Myocyte (in vitro differentiated cells): ENCODE measurements around the gene CACNA1S. TPM values are rescaled to one million over a fixed set of nuclear protein-coding genes. Genes with fewer than 3 reads are reported as not detected.
A peak's percentile ranks its signal among the peaks of the same experiment; 100 is the strongest.

Experiments used
- DNase-seq: peaks from one replicate; pipeline ENCODE4 v3.0.0-alpha.2; 2012; ENCODE audit warnings: low read depth
- total RNA-seq: library from RNA; depleted of rRNA; stranded (reverse); fragments of >200 nt; gene quantifications from 2 replicates; pipeline ENCODE4 v1.2.3, GENCODE V29; 2014

CACNA1S gene
- total RNA-seq, 1 donor from 2014 or later: 57.2 TPM

DNA sequence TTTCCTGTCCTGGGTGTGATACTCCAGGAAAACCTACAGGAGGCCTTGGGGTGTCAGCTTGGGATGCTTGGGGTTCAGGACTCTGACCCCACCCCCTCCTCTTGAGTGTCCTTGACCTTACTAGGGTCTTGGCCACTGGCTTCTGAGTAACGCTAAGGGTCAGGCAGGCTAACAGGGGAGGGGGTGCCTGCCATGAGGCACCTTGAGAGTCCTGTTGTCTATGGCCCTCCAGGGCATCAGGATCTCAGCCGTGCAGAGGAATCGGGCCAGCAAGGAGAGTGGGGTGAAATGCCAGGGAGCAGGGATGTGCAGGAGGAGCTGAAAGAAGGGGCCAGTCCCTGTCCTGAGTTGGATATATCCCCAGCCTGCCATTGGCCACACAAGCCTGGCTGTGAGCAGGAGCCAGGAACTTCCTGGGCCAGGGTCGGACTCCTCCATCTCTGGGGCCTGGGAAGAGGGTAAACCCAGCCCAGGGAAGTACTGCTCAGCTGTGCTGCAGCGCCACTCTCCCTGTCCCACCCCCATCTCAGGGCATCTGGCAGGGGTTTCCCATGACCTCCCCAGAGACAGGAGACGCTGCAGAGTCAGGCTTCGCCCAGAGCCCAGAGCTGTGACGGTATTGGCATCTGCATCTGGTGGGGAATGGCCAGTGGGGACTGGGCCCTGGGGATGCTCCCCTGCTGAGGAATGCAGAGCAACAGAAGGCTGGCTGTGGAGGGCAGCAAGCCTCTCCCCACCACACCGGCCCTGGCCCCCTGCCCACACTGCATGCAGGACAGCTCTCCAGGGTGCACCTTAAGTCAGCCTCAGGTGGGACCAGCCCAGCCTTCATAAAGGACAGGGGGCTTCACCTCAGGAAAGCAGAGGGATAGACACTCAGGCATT, 95.0 kb downstream of the CACNA1S start:
- no peak for DNase-seq

DNA sequence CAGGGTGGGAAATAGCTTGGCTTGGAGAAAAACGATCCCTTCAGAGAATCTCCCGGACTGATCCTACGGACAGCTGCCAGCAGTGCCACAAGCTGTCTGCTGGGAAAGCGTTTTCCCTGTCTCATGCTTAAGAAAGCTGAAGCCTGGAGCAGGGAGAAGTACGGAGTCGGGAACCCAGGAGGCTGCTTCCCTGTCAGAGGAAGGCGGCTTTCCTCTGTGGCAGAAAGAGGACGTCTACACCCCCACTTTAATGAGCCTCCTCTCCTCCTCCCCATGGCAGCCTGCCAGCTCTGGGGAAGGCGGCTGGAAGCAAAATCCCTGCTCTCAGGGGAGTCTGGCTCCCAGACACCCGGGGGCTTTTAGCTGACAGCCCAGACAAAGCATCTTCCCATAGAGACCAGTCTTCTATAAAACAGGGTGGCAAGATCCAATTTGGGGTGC, 96.0 kb downstream of the CACNA1S start:
- peak; percentile 79 for DNase-seq

DNA sequence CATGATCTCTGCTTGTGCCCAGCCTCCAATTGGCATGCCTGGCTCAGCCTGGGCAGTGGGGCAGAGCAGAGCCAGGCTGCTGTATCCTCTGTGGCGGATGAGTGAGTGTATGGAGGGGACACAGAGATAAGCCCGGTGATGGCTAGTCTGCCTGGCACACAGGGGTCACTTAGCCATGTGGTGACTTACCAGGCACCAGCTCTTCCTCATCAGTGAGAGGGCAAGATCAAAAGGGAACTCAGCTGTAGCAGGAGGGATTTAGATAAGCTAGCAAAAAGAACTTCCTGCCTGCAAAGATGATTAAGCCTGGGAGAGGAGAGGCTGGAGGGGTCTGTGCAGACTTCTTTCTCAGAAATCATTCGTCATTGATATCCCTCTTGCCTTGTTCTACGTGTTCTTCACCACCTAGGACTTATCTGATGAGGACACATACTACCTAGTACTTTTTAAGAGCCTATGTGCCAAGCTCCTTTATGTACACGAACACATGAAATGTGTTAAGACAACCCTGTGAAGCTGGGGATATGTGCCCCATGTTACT, 96.6 kb downstream of the CACNA1S start:
- no peak for DNase-seq

DNA sequence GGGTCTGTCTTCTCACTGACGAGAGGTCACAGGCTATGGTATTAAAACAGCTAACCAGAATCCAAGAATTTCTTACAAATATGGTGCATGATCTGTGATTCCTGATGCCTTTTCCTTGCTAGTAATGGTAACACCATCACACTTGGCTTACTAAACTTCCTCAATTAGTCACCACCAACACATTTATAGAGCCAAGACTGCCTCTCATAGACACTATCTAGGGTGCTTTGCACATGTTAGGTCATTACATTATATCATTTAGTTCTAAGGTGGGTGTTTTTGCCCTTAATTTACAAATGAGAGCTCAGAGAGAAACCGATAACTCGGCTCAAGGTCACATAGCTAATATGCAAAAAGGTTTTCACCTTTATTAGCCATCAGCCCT, 97.4 kb downstream of the CACNA1S start:
- no peak for DNase-seq

DNA sequence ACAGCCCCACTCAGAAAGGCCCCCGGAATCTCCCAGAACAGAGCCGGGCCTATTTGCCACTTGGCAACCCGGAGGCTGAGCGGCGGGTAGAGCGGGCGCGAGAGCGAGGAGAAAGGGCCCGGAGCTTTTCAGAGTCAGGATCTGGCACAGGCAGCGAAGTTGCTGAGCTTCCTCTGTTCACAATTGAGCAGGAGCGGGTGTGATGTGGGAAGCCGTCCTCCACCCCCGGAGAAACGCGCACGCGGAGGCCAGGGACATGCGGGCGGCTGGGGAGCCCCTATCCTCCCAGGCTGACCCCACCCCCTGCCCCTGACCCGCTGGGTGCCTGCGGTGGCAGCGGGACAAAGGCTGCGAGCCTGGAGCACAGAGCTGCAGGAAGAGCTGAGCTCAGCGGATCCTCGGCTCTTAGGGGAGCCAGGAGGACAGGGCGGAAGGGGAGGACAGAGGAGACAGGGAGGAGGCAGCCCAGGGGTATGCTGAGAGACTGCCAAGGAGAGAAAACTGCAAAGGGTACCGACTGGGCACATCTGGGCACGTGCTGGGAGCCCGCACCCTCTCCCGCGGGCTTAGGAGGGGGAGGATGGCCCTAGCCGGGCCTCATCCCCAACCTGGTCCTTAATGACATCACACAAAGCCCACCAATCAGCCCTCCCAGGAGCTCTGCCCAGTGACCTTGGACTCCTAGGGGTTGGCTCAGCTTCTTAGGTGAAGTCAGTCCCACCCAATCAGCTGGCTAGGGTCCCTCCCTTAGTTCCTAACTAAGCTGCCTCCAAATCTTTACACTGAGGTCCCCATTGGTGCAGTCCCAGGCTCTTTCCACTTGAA, 98.0 kb downstream of the CACNA1S start:
- DNase-seq: no peak

DNA sequence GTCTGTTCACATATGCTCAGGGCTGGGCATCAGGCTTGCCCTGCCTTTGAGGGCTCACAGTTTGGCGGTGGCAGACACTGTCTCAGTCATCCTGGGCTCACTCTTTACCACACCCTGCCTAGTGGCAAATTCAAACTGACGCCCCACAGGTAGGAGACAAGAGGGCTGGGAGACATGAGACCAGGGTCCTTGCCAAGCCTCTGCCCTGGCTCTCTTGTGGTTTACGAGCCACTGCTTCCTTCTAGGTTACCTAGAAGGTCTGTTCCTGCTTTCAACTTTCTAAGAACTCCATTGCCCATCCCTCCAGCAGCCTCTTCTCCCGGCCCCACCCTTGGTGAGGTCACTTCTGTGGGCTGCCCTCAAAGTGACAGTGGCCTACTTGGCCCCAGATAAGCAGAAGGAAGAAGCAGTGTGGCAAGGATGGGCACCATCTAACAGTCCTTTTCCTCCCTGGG, 99.2 kb downstream of the CACNA1S start:
- peak; percentile 15 for DNase-seq

DNA sequence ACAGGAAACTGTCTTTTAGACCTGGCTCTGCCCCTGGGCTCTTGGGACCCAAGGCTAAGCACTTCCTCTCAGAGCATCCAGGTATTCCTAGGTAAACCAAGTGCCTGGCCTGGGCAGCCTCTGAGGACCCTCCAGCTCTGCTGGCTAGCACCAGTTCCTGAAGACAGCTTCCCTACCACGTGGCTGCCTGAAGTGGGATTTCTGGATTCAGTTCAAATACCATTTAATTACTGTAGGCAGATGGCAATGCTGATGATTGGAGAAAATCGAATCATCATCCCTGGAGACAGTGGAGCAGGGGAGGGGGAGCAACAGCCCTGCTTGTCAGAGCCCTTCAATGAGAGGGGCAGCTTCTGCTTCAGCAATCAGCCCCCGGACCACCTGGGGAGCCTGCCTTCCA, 100.6 kb downstream of the CACNA1S start:
- DNase-seq: no peak

DNA sequence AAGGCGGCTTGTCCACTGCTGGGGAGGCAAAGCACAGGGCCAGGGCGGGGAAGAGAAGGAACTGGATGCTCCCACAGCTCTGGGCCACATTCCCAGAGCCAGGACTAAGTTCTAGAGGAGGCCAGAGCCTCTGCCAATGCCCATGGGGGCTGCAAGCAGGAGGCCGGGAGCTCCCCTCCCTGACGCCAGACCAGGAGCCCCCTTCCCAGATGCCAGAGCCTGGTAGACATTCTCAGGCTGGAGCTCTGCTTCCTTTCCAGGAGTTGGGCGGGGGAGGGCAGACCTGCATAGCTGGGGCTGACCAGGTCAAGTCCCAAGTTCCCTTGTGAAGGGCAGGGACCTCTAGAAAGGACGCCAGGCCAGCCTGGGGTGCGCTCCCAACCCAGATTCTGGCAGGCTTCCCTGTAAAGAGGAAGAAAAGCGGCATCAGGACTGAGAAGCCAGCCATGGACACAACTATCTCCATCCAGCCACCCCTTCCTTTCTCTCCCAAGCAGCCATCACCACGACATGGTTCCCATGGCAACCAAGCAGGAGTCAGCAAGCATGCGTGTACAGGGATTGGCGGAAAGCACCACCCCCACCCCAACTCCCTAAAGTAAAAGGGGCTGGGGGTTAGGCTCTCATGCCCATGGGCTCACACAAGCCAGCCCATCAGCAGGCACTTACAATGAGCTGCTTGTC, 102.1 kb downstream of the CACNA1S start:
- no peak for DNase-seq

DNA sequence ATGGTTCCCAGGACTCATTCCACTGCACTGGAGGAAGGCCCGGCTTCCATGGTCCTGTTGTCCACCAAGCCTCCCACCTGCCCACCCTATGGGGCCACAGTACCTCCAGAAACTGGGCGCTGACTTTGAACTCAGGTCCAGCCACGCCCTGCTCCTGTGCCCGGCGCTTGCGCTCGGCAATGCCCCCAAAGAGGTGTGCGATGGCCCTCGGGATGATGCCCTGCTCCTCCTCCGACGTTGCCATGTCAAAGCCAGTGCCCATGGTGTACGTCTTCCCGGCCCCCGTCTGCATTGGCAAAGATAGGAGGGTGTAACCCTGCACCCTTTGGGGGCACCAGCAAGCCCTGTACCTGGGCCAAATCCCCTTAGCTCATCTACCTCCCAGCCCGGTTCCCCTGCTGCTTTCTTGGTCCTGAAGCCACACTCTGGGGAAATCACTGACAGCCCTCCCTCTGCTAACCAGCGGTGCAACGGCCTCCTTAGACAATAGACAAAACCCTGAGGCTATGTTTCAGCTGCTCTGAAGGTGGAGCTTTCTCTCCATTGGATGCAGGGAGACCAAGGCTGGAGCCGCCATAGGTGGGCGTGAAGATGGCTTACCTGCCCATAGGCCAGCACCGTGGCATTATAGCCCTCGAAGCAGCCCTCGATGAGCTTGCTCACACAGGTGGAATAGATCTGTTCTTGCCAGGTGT, 103.4 kb downstream of the CACNA1S start:
- no peak for DNase-seq

DNA sequence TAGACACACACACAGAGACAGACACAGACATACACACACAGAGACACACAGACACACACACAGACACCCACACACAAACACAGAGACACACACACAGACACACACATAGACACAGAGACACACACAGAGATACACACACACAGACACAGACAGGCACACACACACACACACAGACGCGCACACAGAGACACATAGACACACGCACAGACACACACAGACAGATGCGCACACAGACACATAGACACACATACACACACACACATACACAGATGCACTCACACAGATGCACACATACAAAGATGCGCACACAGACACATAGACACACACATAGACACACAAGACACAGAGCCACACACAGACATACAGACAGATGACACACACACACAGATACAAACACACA, 104.7 kb downstream of the CACNA1S start:
- DNase-seq: no peak

DNA sequence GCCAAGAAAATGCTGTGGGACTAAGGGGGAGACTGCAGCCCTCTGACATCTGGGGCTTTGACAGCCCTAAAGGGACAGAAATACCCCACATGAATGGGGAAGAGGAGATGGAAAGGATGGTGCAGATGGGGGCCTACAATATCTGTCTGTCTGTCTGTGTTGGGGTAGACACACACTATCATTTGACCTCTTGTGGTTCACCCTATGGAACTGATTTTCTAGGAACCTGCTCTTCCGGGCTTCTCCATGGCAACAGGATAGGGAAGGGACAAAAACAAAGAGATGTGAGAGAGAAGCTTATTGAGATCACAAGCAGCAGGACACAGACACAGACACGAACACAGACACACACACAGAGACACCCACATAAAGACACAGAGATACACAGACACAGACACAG, 105.8 kb downstream of the CACNA1S start:
- no peak for DNase-seq

DNA sequence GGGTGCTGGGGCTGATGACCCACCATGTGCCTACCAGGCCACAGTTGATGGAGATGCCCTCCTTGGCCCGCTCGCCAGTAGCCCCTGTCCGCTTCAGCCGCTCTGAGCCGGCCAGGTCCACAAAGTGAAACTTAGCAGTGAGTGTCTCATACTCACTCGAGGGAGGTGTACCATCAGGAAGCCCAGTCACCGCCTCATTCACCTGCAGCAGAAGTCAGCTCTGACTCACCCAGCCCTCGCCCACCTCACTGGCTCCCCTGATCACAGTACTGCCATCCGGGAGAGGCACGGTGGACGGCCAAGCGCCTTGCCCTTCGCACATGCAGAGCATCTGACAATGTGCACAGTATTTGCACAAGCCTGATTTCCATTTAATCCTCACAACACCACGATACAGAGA, 107.5 kb downstream of the CACNA1S start:
- no peak for DNase-seq

DNA sequence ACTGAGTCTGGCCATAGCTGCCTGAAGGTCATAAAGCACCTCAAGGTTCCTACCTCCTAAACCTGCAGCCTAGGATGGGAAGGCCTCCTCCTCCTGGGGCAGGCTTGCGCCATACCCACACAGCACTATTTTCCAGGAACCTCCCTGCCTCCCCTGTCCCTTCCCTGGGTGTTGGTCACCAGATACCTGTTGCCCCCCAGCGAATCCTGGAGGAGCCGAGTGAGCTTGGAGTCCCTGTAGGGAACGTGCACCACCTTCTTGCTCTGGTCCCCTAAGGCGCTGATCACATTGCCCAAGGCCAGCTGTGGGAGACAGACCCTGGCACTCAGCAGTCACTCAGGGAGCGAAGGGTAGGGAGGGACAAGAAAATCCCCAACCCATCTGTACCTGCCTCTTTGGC, 108.1 kb downstream of the CACNA1S start:
- no peak for DNase-seq

DNA sequence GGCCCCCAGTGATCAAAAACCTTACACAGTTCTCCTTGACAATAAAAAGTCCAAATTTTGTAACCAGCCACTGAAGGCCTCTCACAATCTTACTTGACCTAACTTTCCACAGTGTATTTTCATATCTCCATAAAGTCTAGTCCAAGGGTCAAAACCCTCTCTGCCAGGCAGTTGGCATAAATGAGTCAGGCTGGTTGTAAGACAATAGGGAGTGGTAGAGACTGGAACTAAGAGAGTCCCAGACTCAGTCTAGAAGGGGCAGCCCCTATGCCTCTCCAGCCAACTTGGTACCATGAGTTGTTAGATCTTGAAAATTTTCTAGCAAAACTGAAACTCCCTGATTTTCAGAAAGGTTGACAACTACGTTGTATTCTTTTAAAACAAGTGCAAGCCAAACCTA, 109.7 kb downstream of the CACNA1S start:
- DNase-seq: no peak

DNA sequence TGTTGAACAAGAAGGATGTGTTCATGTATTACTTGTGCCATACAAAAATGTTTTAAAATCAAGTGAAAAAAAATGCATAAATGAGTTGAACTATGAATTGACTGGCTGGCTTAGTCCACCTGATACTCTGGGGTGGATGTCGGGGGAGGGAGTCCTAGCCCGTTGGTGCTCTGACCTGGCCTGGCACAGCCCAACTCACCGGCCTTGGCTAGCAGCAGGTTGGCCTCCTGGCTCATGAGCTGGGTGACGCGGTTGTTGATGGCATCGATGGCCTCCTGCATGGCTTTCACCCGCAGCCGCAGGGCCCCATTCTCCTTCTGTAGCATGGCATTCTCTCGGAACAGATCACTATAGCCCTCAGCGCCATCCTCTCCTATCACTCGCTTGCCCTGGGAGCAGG, 110.3 kb downstream of the CACNA1S start:
- DNase-seq: no peak

DNA sequence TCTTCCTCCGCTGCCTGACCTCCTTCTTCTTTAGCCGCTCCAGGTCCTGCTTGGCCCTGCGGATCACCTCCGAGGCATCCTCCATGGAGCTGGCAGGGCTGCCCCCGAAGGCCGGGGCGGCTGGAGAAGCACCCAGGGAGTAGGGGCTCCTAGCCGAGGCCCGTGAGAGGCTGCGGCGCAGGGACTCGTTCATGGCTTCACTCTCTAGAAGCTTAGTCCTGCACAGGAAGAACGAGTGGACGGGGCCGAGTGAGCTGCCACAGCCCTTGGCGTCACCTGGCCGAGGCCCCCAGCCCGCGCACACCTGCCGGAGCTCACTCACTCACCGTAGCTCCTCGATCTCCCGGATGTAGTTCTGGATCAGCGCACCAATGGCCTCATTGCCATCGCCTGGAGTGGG, 111.8 kb downstream of the CACNA1S start:
- DNase-seq: no peak

DNA sequence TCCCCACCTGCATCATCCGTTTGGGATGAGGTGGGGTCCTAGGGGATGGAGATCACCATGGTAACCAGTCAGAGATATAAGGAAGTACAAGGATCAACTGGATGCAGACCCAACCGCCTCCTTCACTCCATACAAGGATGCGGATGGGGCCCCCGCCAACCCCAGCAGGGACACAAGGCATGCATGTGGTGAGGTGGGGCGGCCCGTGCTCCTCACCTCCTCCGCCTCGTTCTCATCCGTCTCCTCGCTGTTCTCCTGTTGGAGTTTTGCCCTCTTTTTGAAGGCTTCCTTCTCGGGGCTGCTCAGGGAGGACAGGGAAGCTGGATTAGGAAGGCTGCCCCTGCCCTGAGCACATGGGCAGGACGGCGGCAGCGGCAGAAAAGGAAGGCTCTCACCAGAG, 112.6 kb downstream of the CACNA1S start:
- no peak for DNase-seq

DNA sequence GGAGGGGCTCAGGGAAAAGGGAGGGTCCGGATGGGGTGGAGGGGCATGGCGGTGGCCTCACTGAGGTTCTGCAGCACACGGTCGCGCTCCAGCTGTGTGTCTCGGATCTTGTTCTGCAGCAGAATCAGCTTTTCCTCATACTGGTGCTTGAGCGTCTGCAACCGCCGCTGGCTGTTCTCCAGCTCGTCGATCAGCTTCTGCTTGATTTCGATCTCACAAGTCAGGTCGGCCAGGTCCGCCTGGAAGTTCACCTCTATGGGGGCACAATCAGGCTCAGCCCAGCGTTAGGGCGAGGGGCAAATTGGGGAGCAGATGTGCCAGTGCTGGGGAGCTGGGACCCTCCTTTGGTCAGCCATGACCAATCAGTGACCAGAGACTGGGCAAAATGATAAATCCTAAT, 113.9 kb downstream of the CACNA1S start:
- DNase-seq: no peak

DNA sequence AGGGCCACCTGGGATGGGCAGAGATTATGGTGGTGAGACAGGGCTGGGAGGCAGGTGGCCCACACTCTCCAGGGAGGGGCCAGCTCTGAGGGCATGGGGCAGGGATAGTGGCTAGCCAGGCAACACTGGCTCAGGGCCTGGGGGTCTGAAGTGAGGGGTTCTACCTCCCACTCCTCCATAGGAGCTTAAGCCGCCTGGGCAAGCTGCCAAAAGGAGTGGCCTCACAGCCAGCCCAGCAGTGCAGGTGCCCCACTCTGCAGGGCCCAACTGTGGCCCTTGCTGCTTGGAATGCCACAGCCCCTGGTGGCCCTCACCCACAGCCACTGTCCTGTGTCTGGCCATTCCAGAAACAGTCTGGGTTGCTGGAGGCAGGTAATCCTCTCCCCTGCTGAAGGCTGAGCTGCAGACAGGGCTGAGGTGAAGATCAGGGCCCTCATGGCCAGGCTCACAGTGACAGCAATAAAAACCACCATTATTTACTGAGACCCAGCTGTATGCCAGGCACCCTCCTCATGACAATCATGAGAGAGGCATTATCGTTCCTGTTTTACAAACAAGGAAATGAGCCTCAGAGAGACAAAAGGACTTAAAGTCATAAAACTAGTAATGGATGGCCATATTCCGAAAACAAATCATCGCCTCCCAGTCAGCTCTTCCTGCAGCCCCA, 119.7 kb downstream of the CACNA1S start:
- DNase-seq: no peak

DNA sequence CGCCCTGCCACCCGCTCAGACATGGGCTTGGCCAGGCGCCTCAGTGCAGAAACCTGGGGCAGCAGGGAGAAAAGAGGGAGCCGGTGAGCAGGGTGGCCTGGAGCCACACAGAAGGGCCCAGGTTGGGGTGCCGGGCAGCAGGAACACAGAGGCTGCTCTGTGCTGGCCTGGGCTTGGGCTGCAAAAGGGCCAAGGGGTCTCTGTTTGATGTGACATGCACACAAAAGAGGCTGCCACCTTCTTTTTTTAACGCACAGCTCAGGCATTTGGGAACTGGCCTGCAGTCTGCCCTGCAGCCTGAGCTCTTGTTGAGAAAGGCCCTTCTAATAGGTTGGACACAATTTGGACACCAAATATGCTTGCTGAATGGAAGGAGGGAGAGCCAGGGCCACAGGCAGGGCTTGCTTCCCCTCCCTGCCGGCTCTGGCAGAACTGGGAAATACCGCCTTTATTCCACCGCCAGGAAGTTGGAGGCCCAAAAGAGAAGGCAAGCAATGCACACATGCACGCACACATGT, 121.1 kb downstream of the CACNA1S start:
- no peak for DNase-seq
